Left hindlimb (tissue), 1 donor: Measurements from ENCODE around the gene ESYT1.

Experiments
- DNase-seq: peaks from one replicate; pipeline ENCODE4 v3.0.0-alpha.2; 2018

Gene ESYT1

GRCh38 chr12:56157201-56158028, 29.3 kb downstream of the ESYT1 start:
- DNase-seq, result peak; percentile 93

GRCh38 chr12:56158029-56158925, 30.2 kb downstream of the ESYT1 start, which contains the start of gene MYL6:
MYL6 (plus strand) TSS chr12:56158359; CDS start chr12:56158402, 43 bp downstream.
- peak; percentile 97 for DNase-seq

- peak; percentile 73 for DNase-seq
Observed at GRCh38 chr12:56158926-56159461, 30.9 kb downstream of the ESYT1 start.

- no peak for DNase-seq
Observed at GRCh38 chr12:56159482-56160192, 31.6 kb downstream of the ESYT1 start.

- no peak for DNase-seq
Observed at GRCh38 chr12:56160193-56160763, 32.2 kb downstream of the ESYT1 start.

- no peak for DNase-seq
Observed at GRCh38 chr12:56160894-56161689, 33.0 kb downstream of the ESYT1 start.

GRCh38 chr12:56161690-56162351, 33.8 kb downstream of the ESYT1 start:
- no peak for DNase-seq

GRCh38 chr12:56162468-56163290, 34.6 kb downstream of the ESYT1 start:
- DNase-seq, result peak; percentile 21

- DNase-seq, result no peak
Observed at GRCh38 chr12:56163533-56164344, 35.7 kb downstream of the ESYT1 start.

- DNase-seq, result no peak
Observed at GRCh38 chr12:56164345-56164729, 36.3 kb downstream of the ESYT1 start.

GRCh38 chr12:56165369-56165768, 37.3 kb downstream of the ESYT1 start:
- DNase-seq, result no peak

GRCh38 chr12:56169229-56169759, 41.2 kb downstream of the ESYT1 start:
- no peak for DNase-seq

- DNase-seq, result no peak
Observed at GRCh38 chr12:56172839-56173238, 44.8 kb downstream of the ESYT1 start.

GRCh38 chr12:56178347-56178746, 50.3 kb downstream of the ESYT1 start:
- DNase-seq, result no peak

GRCh38 chr12:56186957-56187356, 58.9 kb downstream of the ESYT1 start:
- DNase-seq, result no peak

GRCh38 chr12:56188131-56188777, 60.2 kb downstream of the ESYT1 start:
- no peak for DNase-seq

- no peak for DNase-seq
Observed at GRCh38 chr12:56188778-56189098, 60.7 kb downstream of the ESYT1 start.
